Fibroblast of lung (primary cell): ENCODE results near the gene TGFBRAP1.

Source experiments
- CTCF ChIP-seq, 2 donors: IDR thresholded peaks in 1 of 2; conservative IDR thresholded peaks in 1 of 2; 1 replicate in 1 of 2; 2 replicates in 1 of 2; pipeline ENCODE4 v1.5.1; 2011 to 2012; ENCODE audit warnings: low read length in 2 of 2, control low read depth in 1 of 2, inconsistent platforms in 1 of 2, low read depth in 1 of 2, mild to moderate bottlenecking in 1 of 2
- EZH2 ChIP-seq: IDR thresholded peaks from 2 replicates; pipeline ENCODE4 v1.5.1; 2012; ENCODE audit warnings: low read length, control low read depth, mild to moderate bottlenecking; ENCODE audit errors: missing control alignments

GRCh38 chr2:105375001-105375561 lies 45.5 kb upstream of the TGFBRAP1 start:
- no peak for TF ChIP-seq CTCF (conservative IDR thresholded peaks at IDR 0.05 in 1 of 2, IDR thresholded peaks at IDR 0.05 in 1 of 2; ENCODE audit: low read depth in 1 of 2, low read length in 2 of 2)
- no peak for TF ChIP-seq EZH2
